GM18909 (cell line): ENCODE measurements around the gene H2BK1.
A peak's percentile ranks its signal among the peaks of the same experiment; 100 is the strongest.

Source experiments
- ATAC-seq: cut with Tn5 transposase; IDR thresholded peaks from one replicate; pipeline ENCODE4 v1.9.1; 2021; ENCODE audit warnings: mild to moderate bottlenecking; ENCODE audit not compliant: unreplicated experiment, poor library complexity

H2BK1 gene

DNA sequence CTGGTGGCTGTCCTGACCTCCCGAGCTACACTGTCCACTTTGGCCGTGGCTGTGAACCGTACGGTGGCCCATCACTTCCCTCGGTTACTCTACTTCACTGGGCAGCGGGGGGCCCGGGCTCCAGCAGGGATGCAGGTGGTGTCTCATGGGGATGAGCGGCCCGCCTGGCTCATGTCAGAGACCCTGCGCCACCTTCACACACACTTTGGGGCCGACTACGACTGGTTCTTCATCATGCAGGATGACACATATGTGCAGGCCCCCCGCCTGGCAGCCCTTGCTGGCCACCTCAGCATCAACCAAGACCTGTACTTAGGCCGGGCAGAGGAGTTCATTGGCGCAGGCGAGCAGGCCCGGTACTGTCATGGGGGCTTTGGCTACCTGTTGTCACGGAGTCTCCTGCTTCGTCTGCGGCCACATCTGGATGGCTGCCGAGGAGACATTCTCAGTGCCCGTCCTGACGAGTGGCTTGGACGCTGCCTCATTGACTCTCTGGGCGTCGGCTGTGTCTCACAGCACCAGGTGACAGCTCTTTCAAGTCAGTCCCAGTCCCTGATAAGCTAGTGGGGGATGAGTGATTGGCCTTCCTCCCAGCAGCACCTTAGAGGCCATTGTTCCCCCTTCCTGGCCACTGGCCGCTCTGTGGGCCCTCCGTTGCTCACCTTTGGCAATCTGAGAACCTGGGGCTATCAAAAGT is 25.0 kb upstream of the H2BK1 start:
- no peak for ATAC-seq

GRCh38 chr7:151233804-151234203 is 23.5 kb upstream of the H2BK1 start:
- no peak for ATAC-seq

- peak; percentile 23 for ATAC-seq
These were observed 22.8 kb upstream of the H2BK1 start for GRCh38 chr7:151232917-151233701.

GRCh38 chr7:151232091-151232916 is 22.0 kb upstream of the H2BK1 start, which contains the start of gene CHPF2:
TSS of gene CHPF2 (plus strand) at chr7:151232483. CDS start at chr7:151234012, 1,529 bp downstream.
- ATAC-seq: peak; percentile 97

DNA sequence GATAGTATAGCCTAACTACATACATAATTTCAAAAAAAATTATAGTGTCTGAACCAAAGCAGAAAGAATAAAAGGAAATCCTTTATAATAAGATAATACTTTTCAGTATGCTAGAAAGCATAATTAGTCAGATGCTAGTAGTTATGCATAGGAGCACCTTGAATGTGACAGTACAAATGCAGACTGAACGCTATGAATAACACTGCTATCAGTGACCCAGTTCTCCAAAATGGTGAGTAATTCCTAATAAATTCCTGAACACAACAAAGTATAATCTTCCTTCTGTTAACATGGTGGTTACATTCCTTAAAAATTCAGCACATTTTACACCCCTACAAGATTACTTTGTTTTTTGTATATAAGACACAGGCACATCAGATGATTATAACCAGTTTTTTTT is 20.8 kb upstream of the H2BK1 start:
- no peak for ATAC-seq

GRCh38 chr7:151229249-151229648 is 19.0 kb upstream of the H2BK1 start:
- ATAC-seq: no peak

DNA sequence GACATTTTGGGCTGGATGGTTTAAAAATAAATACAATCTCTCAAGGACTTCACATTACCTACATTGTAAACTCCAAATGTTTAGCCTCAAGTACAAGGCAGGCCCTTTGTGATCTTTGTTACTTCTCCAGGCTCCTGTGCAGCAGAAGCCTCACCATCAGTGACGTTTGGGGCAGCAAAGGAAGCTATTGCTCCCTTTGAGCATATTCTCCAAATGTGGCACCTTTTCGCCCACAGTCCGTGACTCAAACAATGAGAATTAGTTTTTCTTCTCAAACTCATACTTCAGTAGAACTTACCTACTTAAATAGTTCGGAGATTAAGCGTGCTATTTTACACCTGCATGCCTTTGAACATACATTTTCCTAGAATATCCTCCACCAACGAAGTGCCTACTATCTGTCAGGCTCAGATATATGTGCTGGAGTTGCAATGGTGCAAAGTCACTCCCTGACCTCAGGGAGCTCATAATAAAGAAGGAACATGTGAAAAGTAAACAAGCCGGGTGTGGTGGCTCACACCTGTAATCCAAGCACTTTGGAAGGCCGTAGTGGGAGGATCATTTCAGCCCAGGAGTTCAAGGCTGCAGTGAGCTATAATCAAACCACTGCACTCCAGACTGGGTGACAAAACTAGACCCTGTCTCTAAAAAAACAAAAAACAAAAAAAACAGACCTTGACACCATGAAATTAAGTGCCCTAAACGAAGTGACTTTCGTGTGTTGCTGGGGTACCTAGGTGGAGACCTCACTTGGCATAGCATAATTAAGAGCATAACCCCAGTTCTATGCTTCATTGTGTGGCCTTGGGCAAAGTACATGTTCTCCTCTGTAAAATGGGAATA is 18.0 kb upstream of the H2BK1 start:
- no peak for ATAC-seq

GRCh38 chr7:151226875-151227782 is 16.8 kb upstream of the H2BK1 start, which contains the start of gene ABCF2:
TSS of gene ABCF2 (minus strand) at chr7:151227205. CDS start at chr7:151226458, 747 bp downstream.
- peak; percentile 99 for ATAC-seq

- peak; percentile 16 for ATAC-seq
These were observed 16.2 kb upstream of the H2BK1 start for GRCh38 chr7:151226560-151226874.

- no peak for ATAC-seq
These were observed 15.7 kb upstream of the H2BK1 start for GRCh38 chr7:151225948-151226510.

DNA sequence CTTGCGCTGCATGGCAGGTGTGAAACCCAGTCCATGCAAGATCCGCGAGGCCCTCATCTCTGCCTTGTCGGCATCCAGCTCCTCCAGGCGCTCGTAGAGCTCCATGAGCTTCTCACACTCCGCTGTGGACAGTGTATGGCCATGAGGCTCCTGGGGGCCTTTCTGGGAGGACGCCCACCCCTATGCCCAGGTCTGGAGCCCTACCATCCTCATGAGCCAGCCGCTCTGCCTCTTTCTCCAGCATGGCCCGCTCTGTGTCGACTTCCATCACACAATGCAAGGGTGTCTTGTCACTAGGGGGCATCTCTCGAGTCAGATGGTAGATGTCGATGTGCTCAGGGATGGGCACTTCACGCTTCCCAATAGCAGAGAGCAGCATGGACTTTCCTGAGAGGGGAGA is 13.4 kb upstream of the H2BK1 start:
- ATAC-seq: no peak

GRCh38 chr7:151218170-151218569 is 7.9 kb upstream of the H2BK1 start:
- no peak for ATAC-seq

GRCh38 chr7:151215396-151215795 is 5.1 kb upstream of the H2BK1 start:
- ATAC-seq: no peak

DNA sequence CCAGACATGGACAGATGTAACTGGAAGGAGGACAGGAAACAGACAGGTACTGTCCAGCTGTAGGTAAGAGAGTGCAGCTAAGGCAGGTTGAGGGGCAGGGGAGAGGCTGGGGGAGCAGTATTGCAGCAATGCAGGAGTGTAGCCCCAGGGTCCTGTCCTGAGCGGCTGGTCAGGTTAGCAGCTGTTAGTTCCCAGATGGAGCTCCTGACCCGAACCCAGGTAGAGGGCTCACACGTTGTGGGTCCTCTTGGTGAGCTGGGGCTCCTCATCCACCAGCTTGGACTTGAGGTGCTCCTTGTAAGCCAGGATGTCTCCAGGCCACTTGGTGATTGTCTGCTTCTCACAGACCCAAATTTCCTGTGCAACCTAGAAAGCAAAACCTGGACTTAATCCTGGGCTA is 3.5 kb upstream of the H2BK1 start:
- no peak for ATAC-seq

- no peak for ATAC-seq
These were observed 2.3 kb upstream of the H2BK1 start for GRCh38 chr7:151212626-151213025.

- ATAC-seq: no peak
These were observed 976 bp upstream of the H2BK1 start for GRCh38 chr7:151211155-151211772.

DNA sequence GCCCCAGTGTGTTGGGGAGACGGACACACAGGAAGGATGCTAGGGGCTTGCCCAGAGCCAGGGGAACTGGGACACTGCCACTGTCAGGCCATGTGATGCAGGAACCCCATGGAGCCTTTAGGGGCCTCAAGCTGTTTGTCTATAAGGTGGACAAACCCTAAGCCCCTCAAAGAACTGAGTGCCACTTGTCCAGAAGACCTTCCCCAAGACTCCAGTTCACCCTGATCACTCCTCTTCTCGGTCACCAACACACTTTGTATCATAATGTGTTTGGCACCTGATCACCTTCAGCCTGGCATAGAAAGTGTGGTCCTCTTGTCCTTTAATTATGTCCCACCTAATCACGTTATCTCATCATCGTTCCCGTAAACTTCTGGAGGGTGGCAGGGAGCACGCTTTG is 700 bp downstream of the H2BK1 start:
- ATAC-seq: no peak

DNA sequence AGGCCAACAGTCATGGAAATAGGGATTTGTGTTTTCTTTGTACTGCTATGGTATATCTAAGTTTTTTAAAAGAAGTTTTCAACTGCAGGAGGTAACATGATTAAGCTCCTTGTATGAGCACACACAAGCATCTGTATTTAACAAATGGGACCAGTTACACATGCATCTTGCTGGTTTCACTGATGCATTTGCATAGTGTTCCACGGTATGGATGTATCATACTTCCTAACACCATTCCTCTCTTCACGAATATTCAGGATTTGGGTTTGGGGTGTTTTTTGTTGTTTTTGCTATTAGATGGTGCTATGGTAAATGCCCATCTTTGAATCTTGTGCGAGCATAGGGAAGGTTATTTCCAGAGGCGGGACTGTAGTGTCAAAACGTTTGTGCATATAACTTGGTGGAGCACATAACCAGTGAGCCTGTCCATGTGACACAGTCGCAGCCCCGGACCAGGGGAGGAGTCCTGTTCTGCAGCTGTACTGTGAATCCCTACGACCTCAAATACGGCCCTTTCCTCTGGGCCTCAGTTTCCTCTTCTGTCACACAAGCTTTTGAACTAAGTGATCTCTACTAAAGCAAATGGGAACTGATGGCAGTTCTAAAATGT is 1.9 kb downstream of the H2BK1 start:
- ATAC-seq: no peak
